PC-9 (cell line): ENCODE results near the gene POMP. TPM values are rescaled to one million over a fixed set of nuclear protein-coding genes. Genes with fewer than 3 reads are reported as not detected.

Experiments
- Bru-seq: library from RNA; stranded (reverse); fragments of 400-500 nt; gene quantifications from one replicate; lab custom pipeline; 2021; lab: Mats Ljungman, UMichigan
- BruChase-seq, 2 experiments: library from RNA; stranded (reverse); fragments of 400-500 nt; gene quantifications; one replicate each; lab custom pipeline; 2021; lab: Mats Ljungman, UMichigan
- BruUV-seq: library from RNA; stranded (reverse); fragments of 400-500 nt; replicated peaks from 2 replicates; lab custom pipeline; 2021; lab: Mats Ljungman, UMichigan
- CTCF ChIA-PET: fragments of 300-600 bp; sonication (Branson Sonifier 250); formaldehyde crosslinking; loops from one replicate; lab custom pipeline; 2022; ENCODE audit warnings: antibody characterized with exemption; lab: Charles Lee
- POLR2A ChIA-PET: fragments of 300-600 bp; sonication (Branson Sonifier 250); formaldehyde crosslinking; loops from one replicate; lab custom pipeline; 2022; ENCODE audit warnings: antibody characterized with exemption; ENCODE audit not compliant: unreplicated experiment; lab: Charles Lee
- DNase-seq, 2 experiments: peaks; one replicate each; pipeline versions ENCODE4 v3.0.0 to v3.0.0-alpha.2; 2015 to 2022; ENCODE audit warnings: mixed read lengths in 1 of 2
- H2AFZ ChIP-seq: fragments of 200-600 bp; sonication (generic); 2 replicates; pipeline ENCODE4 v1.8.1; 2017; ENCODE audit warnings: antibody characterized with exemption
- H3F3A ChIP-seq: fragments of 200-600 bp; sonication (generic); 2 replicates; pipeline ENCODE4 v1.8.1; 2017; ENCODE audit warnings: antibody characterized with exemption, mild to moderate bottlenecking, low read depth; ENCODE audit not compliant: insufficient read depth
- H3K27ac ChIP-seq: fragments of 200-600 bp; sonication (generic); 2 replicates; pipeline ENCODE4 v1.6.1; 2016; ENCODE audit warnings: mixed run types
- H3K27me3 ChIP-seq: fragments of 200-600 bp; sonication (generic); 2 replicates; pipeline ENCODE4 v1.6.1; 2016; ENCODE audit warnings: low read depth, mixed run types; ENCODE audit not compliant: insufficient read depth
- H3K36me3 ChIP-seq: fragments of 200-600 bp; sonication (generic); 2 replicates; pipeline ENCODE4 v1.6.1; 2016; ENCODE audit warnings: low read depth, mixed run types
- H3K4me1 ChIP-seq: fragments of 200-600 bp; sonication (generic); replicated peaks from 2 replicates; pipeline ENCODE4 v1.6.1; 2016; ENCODE audit warnings: mixed run types; ENCODE audit not compliant: insufficient read depth
- H3K4me2 ChIP-seq: fragments of 200-600 bp; sonication (generic); 2 replicates; pipeline ENCODE4 v1.6.1; 2017; ENCODE audit warnings: mixed run types
- H3K4me3 ChIP-seq: fragments of 200-600 bp; sonication (generic); 2 replicates; pipeline ENCODE4 v1.6.1; 2016; ENCODE audit warnings: mixed run types
- H3K79me2 ChIP-seq: fragments of 200-600 bp; sonication (generic); 2 replicates; pipeline ENCODE4 v1.6.1; 2017; ENCODE audit warnings: low read depth, mixed run types
- H3K9me2 ChIP-seq: fragments of 200-600 bp; sonication (generic); 2 replicates; pipeline ENCODE4 v1.8.1; 2017; ENCODE audit warnings: mild to moderate bottlenecking; ENCODE audit not compliant: insufficient read depth
- H3K9me3 ChIP-seq: fragments of 200-600 bp; sonication (generic); 2 replicates; pipeline ENCODE4 v1.8.1; 2016; ENCODE audit warnings: low read depth; ENCODE audit not compliant: insufficient read depth
- H4K20me1 ChIP-seq: fragments of 200-600 bp; sonication (generic); 2 replicates; pipeline ENCODE4 v1.8.1; 2017; ENCODE audit not compliant: insufficient read depth
- EZH2 ChIP-seq: fragments of 200-600 bp; sonication (generic); IDR thresholded peaks from 2 replicates; pipeline ENCODE4 v1.8.0; 2017; ENCODE audit warnings: antibody characterized with exemption, low read depth
- intact Hi-C: fragments of 100-400 bp; cut with micrococcal nuclease; formaldehyde crosslinking; loops from one replicate; pipeline ENCODE4 v1.10.0; 2022; ENCODE audit not compliant: unreplicated experiment
- long read RNA-seq: library from polyadenylated mRNA; stranded (forward); transcript quantifications from one replicate; pipeline ENCODE4 v2.0.0, GENCODE V29; 2022
- total RNA-seq: library from RNA; stranded (reverse); gene quantifications from 2 replicates; pipeline ENCODE4 v1.2.3, GENCODE V29; 2021
- TF ChIP-seq, protein P1 (sequence below): fragments of 200-600 bp; sonication (generic); conservative IDR thresholded peaks from 2 replicates; pipeline ENCODE4 v1.6.1; 2017; ENCODE audit warnings: mixed run types, antibody characterized with exemption, mild to moderate bottlenecking, moderate library complexity

Gene POMP, protein sequence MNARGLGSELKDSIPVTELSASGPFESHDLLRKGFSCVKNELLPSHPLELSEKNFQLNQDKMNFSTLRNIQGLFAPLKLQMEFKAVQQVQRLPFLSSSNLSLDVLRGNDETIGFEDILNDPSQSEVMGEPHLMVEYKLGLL
- total RNA-seq: 44.2 and 63.7 TPM in 2 replicates
- Bru-seq, nascent RNA: percentile 93 among the genes with signal in this experiment
- percentile 75 among the genes with signal in this experiment for BruChase-seq, experiment 1, labeled RNA remaining after a 2-hour chase
- percentile 86 among the genes with signal in this experiment for BruChase-seq, experiment 2, labeled RNA remaining after a 6-hour chase
- long read RNA-seq, transcript POMP-201 (6 exons, 1,330 nt): major isoform, 544 of 1,295 reads
- long read RNA-seq, partial matches to known transcripts: 741 of 1,295 reads
- long read RNA-seq, other reads (novel, unspliced or antisense): 10 of 1,295 reads

DNA sequence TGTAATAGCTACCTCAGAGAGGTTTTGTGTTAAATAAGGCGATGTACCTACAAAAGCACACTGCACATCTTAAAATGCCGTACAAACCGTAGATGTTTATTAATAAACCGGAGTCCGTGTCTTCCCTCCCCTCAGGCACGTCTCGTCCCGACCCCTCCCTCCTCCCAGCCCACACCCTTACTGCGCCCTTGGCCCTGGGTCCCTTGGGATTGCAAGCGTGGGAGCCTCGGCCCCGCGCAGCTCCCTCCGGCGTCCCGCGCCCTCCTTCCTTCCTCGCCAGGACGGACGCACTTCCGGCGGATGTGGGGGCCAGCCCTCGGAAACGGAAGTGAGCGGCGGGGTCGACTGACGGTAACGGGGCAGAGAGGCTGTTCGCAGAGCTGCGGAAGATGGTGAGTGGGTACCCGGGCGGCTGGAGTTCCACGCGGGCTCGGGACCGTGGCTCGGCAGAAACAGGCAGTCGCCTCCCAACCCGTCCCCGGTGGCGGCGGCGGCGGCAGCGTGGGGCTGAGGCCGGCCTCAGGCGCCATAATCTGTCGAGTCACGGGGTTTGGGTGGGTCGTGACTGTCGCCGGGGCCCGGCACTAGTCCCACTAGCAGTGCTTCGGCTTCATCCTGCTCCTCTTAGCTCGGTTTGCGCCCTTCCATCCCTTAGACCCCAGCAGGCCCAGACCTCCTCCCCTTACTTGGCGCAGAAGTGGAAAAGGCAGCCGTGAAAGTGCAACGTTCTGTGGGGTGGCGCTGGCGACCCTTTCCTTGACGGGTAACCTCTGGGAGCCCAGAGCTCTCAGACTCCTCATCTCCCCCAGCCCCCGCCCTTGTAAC is at the start of gene POMP:
TSS of gene POMP (plus strand) at position 335 of the 825 bp plus-strand sequence. CDS start at position 390, 55 bp downstream.
- BruUV-seq: TSS peak; percentile 41
- Histone ChIP-seq H2AFZ (peak within 1 kb of the TSS; percentile 88), H3K4me2 (peak within 1 kb of the TSS; percentile 89), H4K20me1 (peaks cover 13% of the 10 kb centered on the region), H3K9me2 (no peaks in the 10 kb centered on the region), H3K4me3 (peak within 1 kb of the TSS; percentile 96), H3F3A (no peaks in the 10 kb centered on the region), H3K27me3 (no peaks in the 10 kb centered on the region), H3K36me3 (peaks cover 34% of the 10 kb centered on the region), H3K4me1 (peaks cover 22% of the 10 kb centered on the region), H3K79me2 (peaks cover 60% of the 10 kb centered on the region), H3K27ac (peak within 1 kb of the TSS; percentile 76), H3K9me3 (no peaks in the 10 kb centered on the region)
- CTCF ChIA-PET: no interaction called here
- intact Hi-C loops: no loop called here
- peak; percentile 72 to 74 for DNase-seq
- POLR2A ChIA-PET: interaction anchor here (0.6 kb wide), 4 partner anchors 95 to 1464 kb away, joined by 3 to 4 read pairs (median 4); no protein-coding TSS in a partner anchor
- no peak for TF ChIP-seq EZH2
- TF ChIP-seq, protein P1, sequence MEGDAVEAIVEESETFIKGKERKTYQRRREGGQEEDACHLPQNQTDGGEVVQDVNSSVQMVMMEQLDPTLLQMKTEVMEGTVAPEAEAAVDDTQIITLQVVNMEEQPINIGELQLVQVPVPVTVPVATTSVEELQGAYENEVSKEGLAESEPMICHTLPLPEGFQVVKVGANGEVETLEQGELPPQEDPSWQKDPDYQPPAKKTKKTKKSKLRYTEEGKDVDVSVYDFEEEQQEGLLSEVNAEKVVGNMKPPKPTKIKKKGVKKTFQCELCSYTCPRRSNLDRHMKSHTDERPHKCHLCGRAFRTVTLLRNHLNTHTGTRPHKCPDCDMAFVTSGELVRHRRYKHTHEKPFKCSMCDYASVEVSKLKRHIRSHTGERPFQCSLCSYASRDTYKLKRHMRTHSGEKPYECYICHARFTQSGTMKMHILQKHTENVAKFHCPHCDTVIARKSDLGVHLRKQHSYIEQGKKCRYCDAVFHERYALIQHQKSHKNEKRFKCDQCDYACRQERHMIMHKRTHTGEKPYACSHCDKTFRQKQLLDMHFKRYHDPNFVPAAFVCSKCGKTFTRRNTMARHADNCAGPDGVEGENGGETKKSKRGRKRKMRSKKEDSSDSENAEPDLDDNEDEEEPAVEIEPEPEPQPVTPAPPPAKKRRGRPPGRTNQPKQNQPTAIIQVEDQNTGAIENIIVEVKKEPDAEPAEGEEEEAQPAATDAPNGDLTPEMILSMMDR: no peak

DNA sequence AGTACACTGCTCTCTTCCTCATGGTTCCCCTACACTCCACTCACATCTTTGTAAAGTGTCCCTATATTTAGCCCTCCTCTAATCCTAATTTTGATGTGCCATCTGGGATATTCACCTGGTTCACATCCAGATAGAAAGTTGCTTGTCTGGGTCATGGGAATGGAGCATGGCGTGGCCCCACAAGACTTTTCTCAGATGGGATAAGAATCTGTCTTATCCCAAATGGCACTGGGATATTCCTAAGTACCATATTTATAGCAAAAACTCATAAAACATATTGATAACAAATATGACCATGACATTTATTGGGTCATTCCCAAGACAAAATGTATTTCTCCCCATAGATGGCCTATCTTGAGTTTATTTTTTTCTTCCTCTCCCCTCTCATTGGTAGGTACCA is 49.5 kb upstream of the POMP start:
- no peak for TF ChIP-seq EZH2
- TF ChIP-seq, protein P1: no peak
- Histone ChIP-seq H2AFZ (no peak overlapping the region), H3K4me3 (no peak overlapping the region), H3F3A (no peaks in the 10 kb centered on the region), H3K4me2 (no peak overlapping the region), H3K27me3 (peaks cover 40% of the 10 kb centered on the region), H3K79me2 (no peaks in the 10 kb centered on the region), H3K9me3 (no peaks in the 10 kb centered on the region), H3K9me2 (no peaks in the 10 kb centered on the region; the same call in 1 of the 2 replicates), H3K27ac (no peak overlapping the region), H4K20me1 (no peaks in the 10 kb centered on the region), H3K4me1 (no peaks in the 10 kb centered on the region), H3K36me3 (no peaks in the 10 kb centered on the region)
- no peak for DNase-seq
- intact Hi-C loops: no loop called here
- ChIA-PET POLR2A (no interaction called here), CTCF (no interaction called here)
- no TSS peak for BruUV-seq

DNA sequence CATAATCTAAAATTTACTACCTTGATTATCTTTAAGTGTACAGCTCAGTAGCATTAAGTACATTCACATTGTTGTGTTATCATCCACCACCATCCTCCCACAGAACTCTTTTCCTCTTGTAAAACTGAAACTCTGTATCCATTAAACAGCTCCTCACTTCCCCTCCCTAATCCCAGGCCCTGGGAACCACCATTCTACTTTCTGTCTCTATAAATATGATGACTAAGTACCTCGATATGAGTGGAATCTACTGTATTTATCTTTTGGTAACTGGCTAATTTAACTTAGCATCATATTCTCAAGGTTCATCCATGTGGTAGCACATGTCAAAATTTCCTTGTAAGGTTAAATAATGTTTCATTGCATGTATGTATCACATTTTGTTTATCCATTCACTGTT is 49.0 kb upstream of the POMP start:
- Histone ChIP-seq H3K36me3 (no peaks in the 10 kb centered on the region), H3K4me1 (no peaks in the 10 kb centered on the region), H3K27me3 (peaks cover 40% of the 10 kb centered on the region), H2AFZ (no peak overlapping the region), H3K4me3 (no peak overlapping the region), H3F3A (no peaks in the 10 kb centered on the region), H4K20me1 (no peaks in the 10 kb centered on the region), H3K27ac (no peak overlapping the region), H3K4me2 (no peak overlapping the region), H3K79me2 (no peaks in the 10 kb centered on the region), H3K9me2 (no peaks in the 10 kb centered on the region; the same call in 1 of the 2 replicates), H3K9me3 (no peaks in the 10 kb centered on the region)
- no TSS peak for BruUV-seq
- ChIA-PET POLR2A (no interaction called here), CTCF (no interaction called here)
- TF ChIP-seq, protein P1: no peak
- no peak for TF ChIP-seq EZH2
- DNase-seq: no peak
- intact Hi-C loops: no loop called here
